ENCODE data around the gene SLC35B1.

DNA sequence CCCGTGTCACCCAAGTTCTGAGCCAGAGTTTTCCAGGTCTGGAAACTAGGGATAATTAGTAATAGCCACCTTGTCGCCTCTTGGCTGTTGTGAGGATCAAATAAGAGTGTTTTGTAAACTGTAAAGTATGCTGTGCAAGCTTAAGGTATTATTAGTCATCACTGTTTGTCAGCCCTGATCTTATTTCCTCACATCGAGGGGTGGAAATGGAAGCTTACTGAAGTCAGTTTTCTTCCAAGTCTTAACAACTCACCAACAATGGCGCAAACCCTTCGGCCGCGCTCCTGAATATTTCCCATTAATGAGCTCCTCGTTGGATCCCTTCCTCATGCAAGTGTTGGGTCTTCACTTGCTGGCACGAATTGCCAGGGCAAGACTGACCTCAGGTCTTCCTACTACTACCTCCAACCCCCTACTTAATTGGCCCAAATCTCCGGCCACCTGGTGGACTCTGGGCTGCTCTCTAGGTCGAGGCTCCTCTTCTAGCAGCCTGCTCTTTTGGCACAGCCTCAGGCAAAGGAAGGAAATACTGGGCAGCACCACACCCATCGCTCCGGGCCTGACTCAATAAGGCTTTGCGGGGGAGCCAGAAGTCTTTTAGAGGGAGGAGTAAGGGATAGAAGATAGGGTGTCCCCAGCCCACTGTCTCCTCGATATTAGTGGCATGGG is 885 bp upstream of the SLC35B1 start:
- TF ChIP-seq, protein P1, sequence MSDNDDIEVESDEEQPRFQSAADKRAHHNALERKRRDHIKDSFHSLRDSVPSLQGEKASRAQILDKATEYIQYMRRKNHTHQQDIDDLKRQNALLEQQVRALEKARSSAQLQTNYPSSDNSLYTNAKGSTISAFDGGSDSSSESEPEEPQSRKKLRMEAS (IDR thresholded peaks at IDR 0.05; ENCODE audit: low read depth) = no peak
- TF ChIP-seq JUND (IDR thresholded peaks at IDR 0.05) (no peak), POLR2AphosphoS5 (IDR thresholded peaks at IDR 0.05; ENCODE audit: low read depth, low read length) (no peak), FOSL2 (IDR thresholded peaks at IDR 0.05; ENCODE audit: borderline replicate concordance, low read depth) (no peak), EP300 (IDR thresholded peaks at IDR 0.05; ENCODE audit: borderline replicate concordance in 1 of 2, low read depth in 1 of 2, low read length in 1 of 2) (no peak), ELF1 (IDR thresholded peaks at IDR 0.05) (no peak), RFX5 (IDR thresholded peaks at IDR 0.05; ENCODE audit: low read length) (no peak), RCOR1 (IDR thresholded peaks at IDR 0.05; ENCODE audit: low read length) (no peak)
- TF ChIP-seq, protein P2, sequence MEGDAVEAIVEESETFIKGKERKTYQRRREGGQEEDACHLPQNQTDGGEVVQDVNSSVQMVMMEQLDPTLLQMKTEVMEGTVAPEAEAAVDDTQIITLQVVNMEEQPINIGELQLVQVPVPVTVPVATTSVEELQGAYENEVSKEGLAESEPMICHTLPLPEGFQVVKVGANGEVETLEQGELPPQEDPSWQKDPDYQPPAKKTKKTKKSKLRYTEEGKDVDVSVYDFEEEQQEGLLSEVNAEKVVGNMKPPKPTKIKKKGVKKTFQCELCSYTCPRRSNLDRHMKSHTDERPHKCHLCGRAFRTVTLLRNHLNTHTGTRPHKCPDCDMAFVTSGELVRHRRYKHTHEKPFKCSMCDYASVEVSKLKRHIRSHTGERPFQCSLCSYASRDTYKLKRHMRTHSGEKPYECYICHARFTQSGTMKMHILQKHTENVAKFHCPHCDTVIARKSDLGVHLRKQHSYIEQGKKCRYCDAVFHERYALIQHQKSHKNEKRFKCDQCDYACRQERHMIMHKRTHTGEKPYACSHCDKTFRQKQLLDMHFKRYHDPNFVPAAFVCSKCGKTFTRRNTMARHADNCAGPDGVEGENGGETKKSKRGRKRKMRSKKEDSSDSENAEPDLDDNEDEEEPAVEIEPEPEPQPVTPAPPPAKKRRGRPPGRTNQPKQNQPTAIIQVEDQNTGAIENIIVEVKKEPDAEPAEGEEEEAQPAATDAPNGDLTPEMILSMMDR (IDR thresholded peaks at IDR 0.05) = no peak
- TF ChIP-seq, protein P3, sequence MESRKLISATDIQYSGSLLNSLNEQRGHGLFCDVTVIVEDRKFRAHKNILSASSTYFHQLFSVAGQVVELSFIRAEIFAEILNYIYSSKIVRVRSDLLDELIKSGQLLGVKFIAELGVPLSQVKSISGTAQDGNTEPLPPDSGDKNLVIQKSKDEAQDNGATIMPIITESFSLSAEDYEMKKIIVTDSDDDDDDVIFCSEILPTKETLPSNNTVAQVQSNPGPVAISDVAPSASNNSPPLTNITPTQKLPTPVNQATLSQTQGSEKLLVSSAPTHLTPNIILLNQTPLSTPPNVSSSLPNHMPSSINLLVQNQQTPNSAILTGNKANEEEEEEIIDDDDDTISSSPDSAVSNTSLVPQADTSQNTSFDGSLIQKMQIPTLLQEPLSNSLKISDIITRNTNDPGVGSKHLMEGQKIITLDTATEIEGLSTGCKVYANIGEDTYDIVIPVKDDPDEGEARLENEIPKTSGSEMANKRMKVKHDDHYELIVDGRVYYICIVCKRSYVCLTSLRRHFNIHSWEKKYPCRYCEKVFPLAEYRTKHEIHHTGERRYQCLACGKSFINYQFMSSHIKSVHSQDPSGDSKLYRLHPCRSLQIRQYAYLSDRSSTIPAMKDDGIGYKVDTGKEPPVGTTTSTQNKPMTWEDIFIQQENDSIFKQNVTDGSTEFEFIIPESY (IDR thresholded peaks at IDR 0.05; ENCODE audit: borderline replicate concordance, low read depth) = no peak
